Caco-2 (cell line): ENCODE measurements around the gene SEC14L1. TPM values are rescaled to one million over a fixed set of nuclear protein-coding genes. Genes with fewer than 3 reads are reported as not detected.
A peak's percentile ranks its signal among the peaks of the same experiment; 100 is the strongest.

Source experiments
- BruUV-seq: library from RNA; stranded (reverse); fragments of 400-500 nt; replicated peaks from 2 replicates; lab custom pipeline; 2021; lab: Mats Ljungman, UMichigan
- CTCF ChIA-PET: fragments of 300-600 bp; sonication (Branson Sonifier 250); formaldehyde crosslinking; loops from one replicate; lab custom pipeline; 2022; ENCODE audit warnings: antibody characterized with exemption; lab: Charles Lee
- POLR2A ChIA-PET: fragments of 300-600 bp; sonication (Branson Sonifier 250); formaldehyde crosslinking; loops from one replicate; lab custom pipeline; 2022; ENCODE audit warnings: antibody characterized with exemption; lab: Charles Lee
- DNase-seq, 2 experiments: peaks; one replicate each; pipeline versions ENCODE4 v3.0.0 to v3.0.0-alpha.2; 2020 to 2022
- H3K27me3 ChIP-seq: replicated peaks from 2 replicates; pipeline ENCODE4 v1.6.0; 2011; ENCODE audit warnings: low read length; ENCODE audit not compliant: control insufficient read depth, insufficient read depth
- H3K36me3 ChIP-seq: 2 replicates; pipeline ENCODE4 v1.5.1; 2011; ENCODE audit warnings: low read length; ENCODE audit not compliant: control insufficient read depth, insufficient read depth
- H3K4me1 ChIP-seq: fragments of 250-450 bp; sonication (Bioruptor Pico); 2 replicates; pipeline ENCODE4 v1.5.1; 2020; ENCODE audit warnings: mild to moderate bottlenecking
- H3K4me3 ChIP-seq: 2 replicates; pipeline ENCODE4 v1.5.1; 2011; ENCODE audit warnings: low read depth, mild to moderate bottlenecking, control low read depth, low read length
- H3K9me3 ChIP-seq: fragments of 250-450 bp; sonication (Bioruptor Pico); 2 replicates; pipeline ENCODE4 v1.5.1; 2020; ENCODE audit warnings: mild to moderate bottlenecking, moderate library complexity
- H3K27ac Mint-ChIP-seq: one replicate; pipeline ENCODE4 v1.8.0; 2022; ENCODE audit warnings: mixed read lengths; ENCODE audit not compliant: unreplicated experiment
- H3K27me3 Mint-ChIP-seq: one replicate; pipeline ENCODE4 v1.8.0; 2022; ENCODE audit warnings: mixed read lengths; ENCODE audit not compliant: insufficient read depth, unreplicated experiment
- H3K36me3 Mint-ChIP-seq: one replicate; pipeline ENCODE4 v1.8.0; 2022; ENCODE audit warnings: mild to moderate bottlenecking, mixed read lengths; ENCODE audit not compliant: insufficient read depth, unreplicated experiment
- H3K4me1 Mint-ChIP-seq: one replicate; pipeline ENCODE4 v1.8.0; 2022; ENCODE audit warnings: low read depth, mixed read lengths; ENCODE audit not compliant: unreplicated experiment
- H3K4me3 Mint-ChIP-seq: one replicate; pipeline ENCODE4 v1.8.0; 2022; ENCODE audit warnings: mild to moderate bottlenecking, moderate library complexity, mixed read lengths; ENCODE audit not compliant: unreplicated experiment
- H3K9me3 Mint-ChIP-seq: one replicate; pipeline ENCODE4 v1.8.0; 2022; ENCODE audit warnings: mixed read lengths; ENCODE audit not compliant: unreplicated experiment
- CTCF ChIP-seq, 2 experiments: fragments of 200-600 bp in 1 of 2; IDR thresholded peaks; 1 replicate in 1 of 2; 2 replicates in 1 of 2; pipeline versions ENCODE4 v1.5.1 to v1.8.0; 2011 to 2022; ENCODE audit warnings: antibody characterized with exemption in 1 of 2, control low read depth in 1 of 2, inconsistent platforms in 1 of 2, low read depth in 1 of 2, low read length in 1 of 2, mild to moderate bottlenecking in 1 of 2, moderate library complexity in 1 of 2; ENCODE audit not compliant: insufficient read depth in 1 of 2, severe bottlenecking in 1 of 2, unreplicated experiment in 1 of 2
- intact Hi-C: fragments of 100-400 bp; cut with micrococcal nuclease; formaldehyde crosslinking; loops from one replicate; pipeline ENCODE4 v1.10.0; 2022; ENCODE audit not compliant: unreplicated experiment
- total RNA-seq: library from RNA; stranded (reverse); gene quantifications from 2 replicates; pipeline ENCODE4 v1.2.3, GENCODE V29; 2022

The SEC14L1 gene
- total RNA-seq, 1 experiment from 2014 or later, result 92.0 TPM

DNA sequence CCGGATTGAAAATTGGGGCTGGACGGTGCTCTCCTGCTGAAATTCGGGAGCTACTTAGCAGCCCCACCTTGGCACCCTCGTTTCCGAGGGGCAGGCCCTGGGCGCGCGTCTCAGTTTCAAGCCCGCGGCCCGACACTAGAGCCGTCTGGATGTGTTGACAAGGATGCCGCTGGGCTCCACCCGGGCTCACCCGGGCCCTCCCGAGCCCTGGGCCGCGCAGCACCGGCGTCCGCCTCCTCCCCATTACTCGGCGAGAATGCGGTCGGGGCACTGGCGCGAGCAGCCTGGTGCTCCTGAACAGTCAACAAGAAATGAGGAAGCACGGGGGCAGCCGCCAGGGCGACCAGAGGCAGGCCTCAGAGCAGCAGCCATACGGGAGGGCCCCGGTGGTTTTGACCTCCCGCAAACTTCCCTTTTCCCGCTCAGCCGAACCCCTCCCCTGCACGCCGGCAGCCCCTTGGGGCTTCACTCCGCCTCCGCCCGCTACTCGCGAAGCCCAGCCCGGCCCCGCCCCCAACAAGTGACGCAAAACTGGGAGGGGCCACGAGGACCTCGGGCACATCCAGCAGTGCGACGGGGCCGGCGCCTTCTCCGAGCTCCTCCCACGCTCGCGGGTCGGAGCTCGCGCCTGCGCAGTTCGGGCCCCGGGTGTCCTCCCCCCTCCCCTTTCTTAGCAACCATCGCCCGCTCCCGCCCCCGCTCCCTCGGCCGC, 447 bp upstream of the SEC14L1 start:
- peak; percentile 99 for DNase-seq
- Mint-ChIP-seq H3K27me3 (no peaks in the 10 kb centered on the region), H3K4me1 (peaks cover 18% of the 10 kb centered on the region), H3K36me3 (peaks cover 38% of the 10 kb centered on the region), H3K4me3 (peak overlapping the region; percentile 73), H3K27ac (peak overlapping the region; percentile 67), H3K9me3 (no peaks in the 10 kb centered on the region)
- Histone ChIP-seq H3K4me3 (peak overlapping the region; percentile 77), H3K27me3 (no peaks in the 10 kb centered on the region), H3K36me3 (no peaks in the 10 kb centered on the region), H3K9me3 (no peaks in the 10 kb centered on the region), H3K4me1 (peaks cover 14% of the 10 kb centered on the region)
- intact Hi-C loops, result loop anchor here (1.0 to 2.0 kb wide), 4 partner anchors 20 to 68 kb away; no protein-coding TSS in a partner anchor
- TF ChIP-seq CTCF (IDR thresholded peaks at IDR 0.05; ENCODE audit: insufficient read depth in 1 of 2, low read depth in 1 of 2, low read length in 1 of 2, severe bottlenecking in 1 of 2, unreplicated experiment in 1 of 2), result no peak
- POLR2A ChIA-PET, result interaction anchor here (0.5 to 1.7 kb wide), 13 partner anchors 15 to 1680 kb away, joined by 3 to 14 read pairs (median 6); partner anchors contain the start of gene TNRC6C
- TSS peak; percentile 98 for BruUV-seq
- CTCF ChIA-PET, result interaction anchor here (0.6 to 1.5 kb wide), 9 partner anchors 19 to 124 kb away, joined by 3 to 7 read pairs (median 4); no protein-coding TSS in a partner anchor

GRCh38 chr17:77141846-77142449, 1.2 kb downstream of the SEC14L1 start:
- POLR2A ChIA-PET, result no interaction called here
- H3K4me1 Mint-ChIP-seq, result peaks cover 31% of the 10 kb centered on the region
- DNase-seq, result no peak
- Histone ChIP-seq H3K9me3 (no peaks in the 10 kb centered on the region), H3K36me3 (no peaks in the 10 kb centered on the region), H3K4me1 (peaks cover 31% of the 10 kb centered on the region), H3K27me3 (no peaks in the 10 kb centered on the region), H3K4me3 (peak overlapping the region; percentile 88)
- TSS peak; percentile 47 for BruUV-seq
- H3K27ac Mint-ChIP-seq, result peak overlapping the region; percentile 57
- no peaks in the 10 kb centered on the region for H3K27me3 Mint-ChIP-seq
- peak overlapping the region; percentile 79 for H3K4me3 Mint-ChIP-seq
- CTCF ChIA-PET, result no interaction called here
- H3K36me3 Mint-ChIP-seq, result peaks cover 51% of the 10 kb centered on the region
- intact Hi-C loops, result loop anchor here (2.0 kb wide), 2 partner anchors 19 to 45 kb away; no protein-coding TSS in a partner anchor
- no peak for TF ChIP-seq CTCF (IDR thresholded peaks at IDR 0.05; ENCODE audit: insufficient read depth in 1 of 2, low read depth in 1 of 2, low read length in 1 of 2, severe bottlenecking in 1 of 2, unreplicated experiment in 1 of 2)
- H3K9me3 Mint-ChIP-seq, result no peaks in the 10 kb centered on the region

DNA sequence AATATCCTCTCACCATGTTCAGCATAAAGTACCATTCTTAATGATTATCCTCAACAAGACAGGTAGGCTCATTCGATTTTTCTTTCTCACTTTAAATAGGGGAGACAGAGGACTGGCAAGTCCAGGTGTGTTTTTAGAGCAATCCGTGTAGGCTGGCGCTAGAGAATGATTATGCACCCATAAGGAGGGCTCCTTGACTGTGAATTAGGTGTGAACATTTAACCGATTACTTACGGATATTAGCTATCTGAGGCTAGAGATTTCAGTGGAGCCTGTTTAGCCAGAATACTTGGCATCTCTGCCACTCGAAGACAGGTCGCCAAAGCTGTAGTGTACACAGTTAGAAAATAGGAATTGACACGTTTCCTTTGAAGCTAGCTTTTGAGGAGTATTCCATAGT, 1.9 kb downstream of the SEC14L1 start:
- DNase-seq, result no peak
- H3K9me3 Mint-ChIP-seq, result no peaks in the 10 kb centered on the region
- CTCF ChIA-PET, result no interaction called here
- Histone ChIP-seq H3K27me3 (no peaks in the 10 kb centered on the region), H3K4me3 (no peak overlapping the region), H3K36me3 (no peaks in the 10 kb centered on the region), H3K4me1 (peaks cover 38% of the 10 kb centered on the region), H3K9me3 (no peaks in the 10 kb centered on the region)
- POLR2A ChIA-PET, result no interaction called here
- peaks cover 58% of the 10 kb centered on the region for H3K36me3 Mint-ChIP-seq
- H3K27me3 Mint-ChIP-seq, result no peaks in the 10 kb centered on the region
- no TSS peak for BruUV-seq
- peaks cover 37% of the 10 kb centered on the region for H3K4me1 Mint-ChIP-seq
- H3K4me3 Mint-ChIP-seq, result peak overlapping the region; percentile 79
- no peak for TF ChIP-seq CTCF (IDR thresholded peaks at IDR 0.05; ENCODE audit: insufficient read depth in 1 of 2, low read depth in 1 of 2, low read length in 1 of 2, severe bottlenecking in 1 of 2, unreplicated experiment in 1 of 2)
- H3K27ac Mint-ChIP-seq, result no peak overlapping the region
- intact Hi-C loops, result no loop called here
